ENCODE measurements around the gene KRT76. TPM values are rescaled to one million over a fixed set of nuclear protein-coding genes. Genes with fewer than 3 reads are reported as not detected.

The KRT76 gene
- total RNA-seq, 2 donors from 2014 or later, result not detected

DNA sequence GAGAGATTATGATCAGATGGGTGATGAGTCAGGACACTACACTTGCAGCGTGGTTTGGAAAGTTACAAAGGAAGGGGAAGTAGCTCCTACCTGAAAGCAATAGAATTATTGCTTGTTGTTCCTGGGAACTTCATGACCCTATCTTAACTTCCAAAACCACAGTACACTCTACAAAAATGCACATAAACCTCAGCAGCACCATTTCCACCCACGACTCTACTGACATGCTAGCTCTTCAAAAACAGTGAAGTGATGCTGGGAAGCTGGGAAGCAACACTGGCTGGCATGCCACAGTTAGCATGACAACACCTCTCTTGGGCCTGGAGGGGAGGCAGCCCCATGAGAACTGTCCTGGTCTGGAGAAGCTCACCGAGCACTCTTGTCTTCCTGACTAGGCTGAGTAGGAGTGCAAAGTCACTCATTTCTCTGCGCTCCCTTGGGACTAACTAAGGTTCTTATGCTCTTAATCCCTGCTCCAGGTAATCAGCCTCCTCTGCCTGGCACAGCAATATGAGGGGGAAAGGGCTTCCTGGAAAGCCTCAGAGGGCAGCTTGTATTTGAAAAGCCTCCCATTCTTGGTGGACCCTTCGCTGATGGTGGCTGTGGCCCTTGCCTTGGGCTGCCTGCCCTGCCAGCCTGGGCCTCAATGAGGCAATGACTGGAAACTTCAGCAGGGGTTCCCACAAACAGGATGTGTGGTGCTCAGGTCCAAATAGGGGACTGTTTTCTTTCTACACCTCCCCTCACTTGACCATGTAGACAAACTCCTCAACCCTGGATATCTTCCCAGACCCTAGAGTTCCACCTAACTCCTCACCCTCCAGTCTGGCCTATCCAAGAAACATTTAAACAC lies 17.6 kb upstream of the KRT76 start:
- Histone ChIP-seq H3K27me3 (no peaks in the 10 kb centered on the region), H3K4me1 (no peaks in the 10 kb centered on the region)
- intact Hi-C loops (cut with DNase I), result no loop called here

DNA sequence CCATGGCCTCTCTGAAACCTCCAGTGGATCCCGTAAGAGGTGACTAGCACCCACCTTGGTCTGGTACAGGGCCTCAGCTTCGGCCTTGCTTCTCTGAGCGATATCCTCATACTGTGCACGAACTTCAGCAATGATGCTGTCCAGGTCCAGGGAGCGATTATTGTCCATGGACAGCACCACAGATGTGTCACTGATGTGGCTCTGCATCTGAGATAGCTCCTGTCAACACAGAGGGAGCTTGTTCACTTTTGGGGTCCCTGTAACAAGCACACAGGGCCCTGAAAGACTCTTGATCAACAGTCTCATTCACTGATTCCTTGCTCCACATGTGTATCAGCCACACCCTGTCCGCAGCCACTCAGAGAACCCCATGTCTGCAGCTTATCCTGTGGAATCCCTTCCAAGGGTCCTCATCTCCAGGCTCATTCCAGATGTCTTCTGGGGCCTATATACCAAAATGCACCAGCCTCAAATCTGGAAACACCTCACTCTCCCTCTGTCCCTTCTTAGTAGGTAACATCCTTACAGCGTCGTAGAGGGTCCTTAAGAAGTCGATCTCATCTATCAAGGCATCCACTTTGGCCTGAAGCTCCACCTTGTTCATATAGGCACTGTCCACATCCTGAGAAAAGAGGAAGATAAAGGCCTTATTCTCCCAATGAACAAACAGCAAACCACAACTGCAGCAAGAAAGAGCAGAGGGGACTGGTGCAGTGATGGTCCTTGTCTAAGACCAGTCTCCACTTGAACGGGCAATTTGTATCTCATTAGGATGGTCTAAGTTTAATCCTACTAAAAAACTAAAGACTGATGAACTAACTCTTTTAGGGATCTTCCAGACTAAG lies 15.3 kb upstream of the KRT76 start:
- no peak for DNase-seq
- TF ChIP-seq CTCF (IDR thresholded peaks at IDR 0.05), result no peak
- Histone ChIP-seq H3K4me1 (no peaks in the 10 kb centered on the region), H3K27me3 (no peaks in the 10 kb centered on the region), H3K4me3 (no peak overlapping the region), H3K9ac (ENCODE audit: low read depth in 2 of 2, low read length in 2 of 2) (no peak overlapping the region), H3K27ac (no peak overlapping the region), H3K36me3 (no peaks in the 10 kb centered on the region), H3K9me3 (no peaks in the 10 kb centered on the region)
- intact Hi-C loops (cut with DNase I), result no loop called here

More for the DNA sequence above, 17.6 kb upstream of the KRT76 start:
- Histone ChIP-seq H3K9ac (ENCODE audit: low read depth in 2 of 2, low read length in 2 of 2) (no peak overlapping the region), H3K9me3 (no peaks in the 10 kb centered on the region), H3K4me3 (no peak overlapping the region), H3K27ac (no peak overlapping the region), H3K36me3 (no peaks in the 10 kb centered on the region)
- DNase-seq, result no peak
- TF ChIP-seq CTCF (IDR thresholded peaks at IDR 0.05), result no peak

- H3K9ac ChIP-seq (ENCODE audit: low read depth in 2 of 2, low read length in 2 of 2), result no peak overlapping the region
- no peaks in the 10 kb centered on the region for H3K36me3 ChIP-seq
- intact Hi-C loops (cut with DNase I), result no loop called here
- H3K9me3 ChIP-seq, result no peaks in the 10 kb centered on the region
- DNase-seq, result no peak
- no peak overlapping the region for H3K4me3 ChIP-seq
- H3K27me3 ChIP-seq, result no peaks in the 10 kb centered on the region
- no peak for TF ChIP-seq CTCF (IDR thresholded peaks at IDR 0.05)
- no peak overlapping the region for H3K27ac ChIP-seq
- no peaks in the 10 kb centered on the region for H3K4me1 ChIP-seq
Measured at GRCh38 chr12:52791271-52792184, 14.4 kb upstream of the KRT76 start.

GRCh38 chr12:52790427-52791270 lies 13.5 kb upstream of the KRT76 start:
- Histone ChIP-seq H3K9me3 (no peaks in the 10 kb centered on the region), H3K4me3 (no peak overlapping the region), H3K27ac (no peak overlapping the region), H3K9ac (ENCODE audit: low read depth in 2 of 2, low read length in 2 of 2) (no peak overlapping the region), H3K27me3 (no peaks in the 10 kb centered on the region), H3K36me3 (no peaks in the 10 kb centered on the region), H3K4me1 (no peaks in the 10 kb centered on the region)
- no peak for DNase-seq
- TF ChIP-seq CTCF (IDR thresholded peaks at IDR 0.05), result no peak
- intact Hi-C loops (cut with DNase I), result no loop called here
